Measurements from ENCODE around the gene GPC1. TPM values are rescaled to one million over a fixed set of nuclear protein-coding genes. Genes with fewer than 3 reads are reported as not detected.

The GPC1 gene
- total and polyA plus RNA-seq, 2 of the 4 experiments (the other 2 are of a cell fraction): 16.0 to 211 TPM

- POLR2A ChIA-PET (ENCODE audit: unreplicated experiment): interaction anchor here (0.5 kb wide), 1 partner anchor 46 kb away, joined by 3 read pairs; no protein-coding TSS in a partner anchor
- no peak overlapping the region for H3K9ac ChIP-seq (ENCODE audit: low read depth, low read length)
- no peak for ATAC-seq (ENCODE audit: low read depth)
Observed at GRCh38 chr2:240388471-240389301, 46.8 kb upstream of the GPC1 start.

More at GRCh38 chr2:240388471-240389301, 46.8 kb upstream of the GPC1 start:
- Histone ChIP-seq H3K79me1 (ENCODE audit: low read depth in 1 of 2, low read length in 2 of 2) (peaks cover 0 to 22% of the 10 kb centered on the region in 2 experiments; a peak in 2 of 4 replicates), H3K9me3 (ENCODE audit: control insufficient read depth, insufficient read depth, low read length) (no peaks in the 10 kb centered on the region), H3K4ac (ENCODE audit: low read depth, low read length) (peak overlapping the region; percentile 100), H4K5ac (ENCODE audit: low read depth, low read length) (peak overlapping the region; percentile 27), H2AFZ (replicated peaks; ENCODE audit: low read length, poor library complexity) (peak overlapping the region; percentile 92), H3K9me1 (ENCODE audit: insufficient read depth, low read length) (peaks cover 29% of the 10 kb centered on the region), H3K14ac (replicated peaks; ENCODE audit: low read depth, low read length) (peak overlapping the region; percentile 19; the same call in 1 of the 2 replicates), H3K4me2 (ENCODE audit: low read depth, low read length) (no peak overlapping the region), H4K91ac (ENCODE audit: insufficient read depth, low read depth, low read length) (peak overlapping the region; percentile 99), H3K18ac (ENCODE audit: low read depth, low read length) (peak overlapping the region; percentile 27; the same call in 1 of the 2 replicates), H3K4me1 (ENCODE audit: control insufficient read depth, insufficient read depth, low read length) (peaks cover 11% of the 10 kb centered on the region), H3K23ac (ENCODE audit: low read depth, low read length) (0 out of 2 replicates have a peak overlapping the region, but pooled peaks have one; percentile 98), H4K20me1 (ENCODE audit: insufficient read depth, low read length) (no peaks in the 10 kb centered on the region), H2BK120ac (ENCODE audit: low read depth, low read length) (peak overlapping the region; percentile 100), H3K4me3 (ENCODE audit: insufficient read depth, low read depth, low read length) (no peak overlapping the region), H3K36me3 (ENCODE audit: control insufficient read depth, insufficient read depth, low read length) (no peaks in the 10 kb centered on the region), H4K8ac (ENCODE audit: low read depth in 2 of 2, low read length in 2 of 2) (peak overlapping the region; percentile 59 to 98; a peak in 2 of 4 replicates), H2BK20ac (ENCODE audit: low read depth, low read length) (peak overlapping the region; percentile 99), H2AK5ac (ENCODE audit: low read depth, low read length) (peak overlapping the region; percentile 94), H2BK15ac (ENCODE audit: low read depth, low read length) (peak overlapping the region; percentile 93; the same call in 2 of the 3 replicates), H3K27me3 (ENCODE audit: control insufficient read depth, insufficient read depth, low read length) (no peaks in the 10 kb centered on the region), H2BK5ac (ENCODE audit: low read depth, low read length, poor library complexity, severe bottlenecking) (peak overlapping the region; percentile 96), H2AK9ac (replicated peaks; ENCODE audit: low read depth, low read length, poor library complexity) (peak overlapping the region; percentile 97), H3K56ac (ENCODE audit: extremely low read depth, insufficient read depth, low read length) (no peak overlapping the region; the same call in 1 of the 2 replicates), H3K27ac (ENCODE audit: insufficient read depth, low read length) (peak overlapping the region; percentile 31; the same call in 1 of the 2 replicates)
- no TSS peak for BruUV-seq (replicated peaks)
- in situ Hi-C loops (cut with MboI; ENCODE audit: low sequenced_read_pairs): no loop called here
- dilution Hi-C loops (cut with HindIII; ENCODE audit: low sequenced_read_pairs, unreplicated experiment): no loop called here
- CTCF ChIA-PET: no interaction called here
- TF ChIP-seq RFX5 (IDR thresholded peaks at IDR 0.05; ENCODE audit: low read depth, low read length) (no peak), CTCF (conservative IDR thresholded peaks at IDR 0.05; ENCODE audit: low read depth, low read length) (no peak)
- DNase-seq: no peak
- intact Hi-C loops (cut with micrococcal nuclease): no loop called here
- WGBS, 2 experiments (ENCODE audit: extremely low coverage in 2 of 2, insufficient read length in 1 of 2): 97% methylated on average over 10 of the region's 21 CpGs; no CpG with 5 or more reads in 1 of the 2 experiments
